CD4-positive, alpha-beta T cell treated with Interleukin-4 for 1 hour (primary cell): ENCODE data around the gene LDLR.
"Not testable (repeated sequence)": the region's sequence is repeated elsewhere in the genome, so short reads cannot be mapped to it uniquely, and the experiment has no call there.

Experiments used
- DNase-seq, 2 donors: peaks; one replicate each; pipeline ENCODE4 v3.0.0-alpha.2; 2020 to 2022

Gene LDLR

GRCh38 chr19:11108746-11109145 lies 19.5 kb downstream of the LDLR start:
- DNase-seq = no peak

- DNase-seq = no peak
Observed at GRCh38 chr19:11111117-11111770, 22.0 kb downstream of the LDLR start.

- no peak for DNase-seq
Observed at GRCh38 chr19:11111771-11112144, 22.5 kb downstream of the LDLR start.

GRCh38 chr19:11113140-11113708 lies 24.0 kb downstream of the LDLR start:
- DNase-seq = no peak

GRCh38 chr19:11115042-11115441 lies 25.8 kb downstream of the LDLR start:
- no peak for DNase-seq

GRCh38 chr19:11115895-11116446 lies 26.7 kb downstream of the LDLR start:
- no peak for DNase-seq

- DNase-seq = no peak
Observed at GRCh38 chr19:11116507-11116906, 27.2 kb downstream of the LDLR start.

GRCh38 chr19:11121963-11122362 lies 32.7 kb downstream of the LDLR start:
- DNase-seq = not testable (repeated sequence)

- no peak for DNase-seq
Observed at GRCh38 chr19:11123114-11123513, 33.9 kb downstream of the LDLR start.

- DNase-seq = not testable (repeated sequence)
Observed at GRCh38 chr19:11124157-11124556, 34.9 kb downstream of the LDLR start.

GRCh38 chr19:11125994-11126685 lies 36.9 kb downstream of the LDLR start:
- DNase-seq = peak; percentile 75 to 82

- no peak for DNase-seq
Observed at GRCh38 chr19:11127905-11128304, 38.6 kb downstream of the LDLR start.

- peak; percentile 79 for DNase-seq
Observed at GRCh38 chr19:11130824-11131455, 41.7 kb downstream of the LDLR start.

GRCh38 chr19:11131471-11131870 lies 42.2 kb downstream of the LDLR start:
- DNase-seq = no peak

- DNase-seq = no peak
Observed at GRCh38 chr19:11136400-11137101, 47.3 kb downstream of the LDLR start.

GRCh38 chr19:11137542-11138384 lies 48.5 kb downstream of the LDLR start:
- peak; percentile 51 to 64 for DNase-seq

GRCh38 chr19:11138601-11139300 lies 49.5 kb downstream of the LDLR start:
- no peak for DNase-seq

- DNase-seq = not testable (repeated sequence)
Observed at GRCh38 chr19:11140023-11140538, 50.8 kb downstream of the LDLR start.

GRCh38 chr19:11140896-11141295 lies 51.6 kb downstream of the LDLR start:
- DNase-seq = no peak

- DNase-seq = no peak
Observed at GRCh38 chr19:11141937-11142527, 52.8 kb downstream of the LDLR start.
